Brain pericyte (primary cell): ENCODE data around the gene TCF7.

Source experiments
- DNase-seq: peaks from one replicate; pipeline ENCODE4 v3.0.0-alpha.2; 2012; ENCODE audit warnings: low read depth, low spot score

The TCF7 gene

GRCh38 chr5:134090522-134090921 lies 24.0 kb upstream of the TCF7 start:
- DNase-seq, result no peak

DNA sequence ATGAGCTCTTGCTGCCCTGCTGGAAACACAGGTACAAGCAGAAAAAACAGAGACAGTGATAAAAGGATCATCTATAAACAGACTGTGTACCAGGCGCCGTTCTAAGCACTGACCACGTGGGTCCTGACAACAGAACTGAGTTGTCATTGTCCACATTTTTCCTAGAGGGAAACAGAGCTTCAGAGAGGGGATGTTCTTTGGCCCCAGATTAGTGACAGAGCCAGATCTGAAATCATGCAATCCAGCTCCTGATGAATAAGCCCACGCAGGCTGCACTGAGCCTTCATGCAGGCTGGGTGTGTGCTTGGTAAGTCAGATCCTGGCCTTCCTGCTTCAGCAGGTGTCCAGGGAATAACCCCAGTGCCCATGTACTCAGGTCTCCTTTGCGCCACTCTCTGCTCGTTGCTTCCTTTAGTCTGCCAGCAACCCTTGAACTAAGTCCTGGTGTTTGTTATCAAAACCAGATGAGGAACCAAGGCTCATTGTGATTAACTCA lies 22.8 kb upstream of the TCF7 start:
- DNase-seq, result no peak

DNA sequence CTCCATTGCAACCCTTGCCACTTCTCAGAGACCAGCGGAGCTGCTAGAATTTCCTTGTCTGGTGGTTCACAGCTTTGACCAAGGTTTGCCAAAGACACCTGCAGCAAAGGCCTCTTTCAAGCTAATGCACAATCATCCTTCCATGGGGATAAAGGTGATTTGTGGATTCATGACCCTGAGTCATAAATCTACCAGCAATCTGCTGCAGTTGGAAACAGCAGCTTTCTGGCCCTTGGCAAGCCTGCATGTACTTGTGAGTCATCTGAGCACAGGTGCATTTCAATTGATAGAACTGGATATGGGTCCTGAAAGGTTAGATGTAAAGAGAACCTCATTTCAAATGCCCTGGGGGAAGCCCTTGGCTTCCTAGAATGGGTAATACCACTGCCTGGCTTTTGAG lies 21.6 kb upstream of the TCF7 start:
- DNase-seq, result no peak

DNA sequence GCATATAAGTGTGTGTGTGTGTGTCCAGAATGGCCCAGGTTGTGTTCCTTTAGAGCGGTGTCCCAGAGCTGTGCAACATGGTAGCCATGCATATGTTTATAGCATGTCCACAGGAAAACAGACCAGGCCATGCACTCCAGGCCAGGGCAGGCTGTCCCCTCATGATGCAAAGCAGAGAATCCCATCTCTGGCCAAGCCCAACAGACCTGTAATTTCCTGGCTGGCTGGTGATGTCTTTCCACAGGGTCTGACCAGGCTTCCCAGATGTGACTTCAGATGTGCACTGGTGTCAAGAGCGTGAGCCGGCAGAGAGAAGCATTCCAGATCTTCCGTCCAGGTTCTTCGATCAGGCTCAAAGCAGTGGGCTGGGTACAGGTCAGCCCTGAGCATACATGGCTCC lies 21.1 kb upstream of the TCF7 start:
- DNase-seq, result no peak

- no peak for DNase-seq
Measured at GRCh38 chr5:134095293-134095692, 19.2 kb upstream of the TCF7 start.

GRCh38 chr5:134095887-134096589 lies 18.4 kb upstream of the TCF7 start:
- DNase-seq, result no peak

DNA sequence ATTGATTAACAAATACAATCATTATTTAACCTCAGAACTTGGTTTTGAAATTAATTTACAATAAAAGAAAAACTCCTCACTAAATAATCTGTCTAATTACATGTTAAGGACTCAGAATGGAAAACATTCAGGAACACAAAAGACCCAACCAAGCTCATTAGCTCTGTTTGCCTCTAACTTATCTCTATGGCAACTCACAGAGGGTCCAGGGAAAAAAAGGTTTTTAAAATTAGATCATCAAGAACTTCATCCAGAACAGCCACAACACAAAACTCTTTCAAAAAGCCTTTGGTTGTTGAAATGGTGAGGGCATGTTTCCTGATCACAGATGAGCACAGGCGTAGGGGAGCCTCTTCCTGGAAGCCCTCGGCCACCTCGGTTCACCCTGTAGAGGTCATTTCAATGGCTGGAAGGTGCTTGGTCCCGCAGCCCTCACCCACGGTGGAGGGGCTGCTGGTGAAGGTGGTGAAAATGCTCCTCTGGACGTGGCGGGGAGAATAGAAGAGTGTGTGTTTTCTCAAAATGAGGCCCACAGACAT lies 17.2 kb upstream of the TCF7 start:
- no peak for DNase-seq

GRCh38 chr5:134098690-134099089 lies 15.8 kb upstream of the TCF7 start:
- DNase-seq, result no peak

GRCh38 chr5:134099288-134099872 lies 15.1 kb upstream of the TCF7 start:
- no peak for DNase-seq

- DNase-seq, result no peak
Measured at GRCh38 chr5:134099939-134100282, 14.6 kb upstream of the TCF7 start.

GRCh38 chr5:134100283-134101091 lies 14.0 kb upstream of the TCF7 start:
- no peak for DNase-seq

DNA sequence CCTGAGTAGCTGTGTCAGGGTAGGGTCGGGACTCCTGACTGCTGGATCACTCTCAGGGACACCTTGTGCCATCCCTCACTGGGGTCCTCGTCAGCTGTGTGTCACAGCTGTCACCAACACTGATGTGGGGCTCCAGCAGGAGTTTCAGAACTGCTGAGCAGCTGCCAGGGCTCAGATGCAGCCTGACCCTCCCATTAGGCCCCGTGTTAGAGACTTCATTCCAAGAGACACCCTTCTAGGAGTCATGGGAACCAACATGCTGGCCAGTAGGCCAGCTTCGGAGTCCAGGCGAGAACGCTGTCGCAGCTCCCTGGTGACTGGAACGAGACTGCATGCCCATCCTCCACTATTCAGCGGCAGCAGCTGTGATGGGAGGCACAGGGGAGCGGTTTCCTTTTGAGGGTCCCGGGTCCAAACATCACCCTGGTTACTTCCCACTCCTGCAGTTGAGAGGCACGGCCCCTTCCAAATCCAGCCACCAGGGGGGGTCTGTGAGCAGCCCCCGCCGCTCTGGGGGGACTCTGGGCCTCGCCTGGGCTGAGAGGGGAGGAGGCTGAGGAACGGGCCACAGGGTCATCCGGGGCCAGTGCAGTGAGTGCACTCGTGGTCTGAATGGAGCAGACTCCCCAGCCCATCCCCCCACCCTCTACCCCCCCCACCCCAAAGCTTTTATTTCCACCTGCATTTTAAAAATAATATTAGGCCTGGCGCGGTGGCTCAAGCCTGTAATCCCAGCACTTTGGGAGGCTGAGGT lies 12.6 kb upstream of the TCF7 start:
- no peak for DNase-seq

- DNase-seq, result no peak
Measured at GRCh38 chr5:134103397-134103796, 11.1 kb upstream of the TCF7 start.

DNA sequence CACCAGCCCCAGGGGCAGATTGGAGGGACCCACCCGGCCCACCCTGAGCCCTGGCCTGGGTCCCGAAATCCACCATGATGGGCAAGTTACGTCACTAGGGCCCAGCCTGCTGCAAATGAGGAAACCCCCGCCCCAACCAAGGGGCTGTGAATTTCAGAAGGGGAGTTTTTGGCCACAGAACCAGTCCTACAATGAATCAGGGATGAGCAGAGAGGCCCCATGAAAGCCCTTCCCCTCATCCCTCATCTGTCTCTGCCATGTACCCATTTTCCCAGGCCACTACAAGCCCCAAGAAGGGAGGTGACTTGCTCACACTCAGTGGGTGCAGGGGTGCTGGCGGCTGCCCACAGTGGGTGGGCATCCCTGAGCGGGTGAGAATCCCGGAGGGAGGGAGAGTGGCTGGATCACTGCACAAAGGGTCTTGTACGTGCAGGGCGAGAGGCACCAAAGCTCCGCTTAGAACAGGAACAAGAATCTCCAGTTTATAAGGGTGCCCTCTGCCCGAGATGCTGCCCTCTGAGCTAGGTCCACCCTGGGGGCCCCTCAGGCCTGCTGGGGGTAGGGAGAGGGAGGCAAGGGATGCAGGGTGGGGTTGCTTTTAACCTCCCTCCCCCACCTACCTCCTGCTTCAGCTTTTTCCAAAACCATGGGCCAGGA lies 10.4 kb upstream of the TCF7 start:
- DNase-seq, result no peak

DNA sequence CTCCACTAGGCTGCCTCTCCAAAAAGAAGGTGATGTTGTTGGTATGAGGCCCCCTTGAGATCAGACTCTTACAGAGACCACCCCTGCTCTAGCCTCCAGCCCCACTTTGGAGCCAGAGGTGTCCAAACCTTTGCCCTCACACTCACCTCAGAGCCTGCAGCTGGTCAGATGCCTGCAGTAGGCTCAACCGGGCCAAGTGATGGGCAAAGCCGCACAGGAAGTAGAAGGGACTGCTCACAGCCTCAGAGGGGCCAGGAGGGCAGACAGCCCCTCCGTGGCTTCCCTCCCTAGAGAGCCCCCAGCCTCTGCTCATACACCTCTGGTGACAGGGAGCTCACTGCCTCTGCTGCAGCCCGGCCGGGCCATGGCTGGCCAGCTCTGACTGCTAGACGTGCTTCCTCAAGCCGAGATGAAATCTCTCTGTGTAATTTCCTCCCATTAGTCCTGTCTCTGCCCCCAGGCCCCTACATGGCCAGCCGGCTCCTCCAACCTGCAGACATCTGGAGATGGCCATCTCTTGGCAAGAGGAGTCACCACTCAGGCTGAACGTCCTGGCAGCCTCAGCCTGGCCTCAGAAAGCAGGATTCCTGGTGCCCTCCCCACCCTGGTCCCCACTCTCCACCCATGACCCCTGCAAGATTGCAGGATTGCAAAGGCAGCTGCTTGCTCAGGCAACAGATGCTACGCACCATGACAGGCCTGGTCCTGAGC lies 7.3 kb upstream of the TCF7 start:
- DNase-seq, result no peak

DNA sequence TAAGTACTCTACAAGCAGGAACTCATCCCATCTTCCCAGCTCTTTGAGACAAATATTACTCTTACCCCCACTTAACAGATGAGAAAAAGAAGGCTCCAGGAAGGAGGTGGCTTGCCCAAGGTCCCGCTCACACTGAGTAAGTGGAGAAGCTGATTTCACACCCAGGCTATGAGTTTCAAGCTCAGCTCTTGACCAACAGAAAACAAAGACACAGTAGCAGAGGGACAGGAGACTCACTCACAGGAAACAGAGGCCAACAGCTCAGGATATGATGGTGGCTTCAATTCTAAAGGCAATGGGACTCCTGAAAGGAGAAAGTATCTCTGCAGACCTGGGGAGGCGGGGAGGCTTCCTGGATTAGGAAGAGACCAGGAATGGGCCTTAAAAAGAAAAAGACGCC lies 6.7 kb upstream of the TCF7 start:
- no peak for DNase-seq

DNA sequence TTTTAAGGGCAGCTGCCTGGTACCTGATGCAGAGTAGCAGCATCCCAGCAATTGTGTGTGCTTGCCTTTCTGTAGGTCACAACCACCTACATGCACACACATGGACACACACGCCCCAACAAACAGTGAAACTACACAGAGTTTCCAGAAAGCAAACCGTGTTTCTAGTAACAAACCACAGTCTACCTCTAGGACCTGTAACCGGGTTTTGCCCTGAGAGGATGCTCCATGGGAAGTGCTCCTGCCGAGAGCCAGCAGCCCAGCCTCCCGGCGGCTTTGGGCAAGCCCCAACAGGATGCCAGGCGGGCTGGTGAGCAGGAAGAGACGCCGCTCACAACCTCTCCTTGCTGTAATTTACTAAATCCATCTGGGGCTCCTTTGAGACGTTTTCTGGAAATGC lies 4.1 kb upstream of the TCF7 start:
- DNase-seq, result no peak

- DNase-seq, result no peak
Measured at GRCh38 chr5:134111741-134112647, 2.5 kb upstream of the TCF7 start.

DNA sequence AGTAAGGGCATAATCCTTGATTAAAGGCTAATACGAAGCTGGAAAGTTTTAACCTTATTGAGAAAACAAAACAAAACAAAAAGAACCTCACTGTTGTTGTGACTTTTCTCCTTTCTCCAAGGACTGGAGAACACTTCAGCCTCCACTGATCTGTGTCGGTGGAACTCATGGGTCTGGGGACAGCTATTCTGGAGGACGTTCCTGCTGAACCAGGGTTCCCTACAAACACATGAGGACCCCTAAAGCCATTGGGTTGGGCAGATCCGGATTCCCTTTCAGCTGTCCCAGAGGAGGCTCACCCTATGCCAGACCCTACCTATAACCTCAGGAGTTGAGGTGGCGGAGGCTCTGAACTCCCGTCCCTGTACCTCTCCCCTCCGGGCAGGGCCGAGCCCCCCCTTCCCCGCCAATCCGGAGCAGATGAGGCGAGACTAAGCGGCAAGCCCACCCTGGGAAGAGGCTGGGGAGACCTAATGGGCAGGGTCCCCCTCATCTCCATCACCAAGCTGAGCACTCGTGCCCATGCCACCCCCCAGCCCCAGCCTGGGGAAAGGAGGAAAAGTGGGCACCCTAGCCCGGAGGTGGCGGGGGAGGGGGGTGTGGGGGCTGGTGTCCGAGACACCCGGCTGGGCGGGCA lies 1.6 kb upstream of the TCF7 start:
- DNase-seq, result no peak
